HepG2 (cell line): ENCODE measurements around the gene CHEK1. TPM values are rescaled to one million over a fixed set of nuclear protein-coding genes. Genes with fewer than 3 reads are reported as not detected.

Experiments
- ATAD3A ChIP-seq: sonication (generic); formaldehyde crosslinking; IDR thresholded peaks from 2 replicates; pipeline ENCODE4 v1.4.0; 2020; ENCODE audit warnings: missing genetic modification reagents
- EEA1 ChIP-seq: sonication (generic); formaldehyde crosslinking; IDR thresholded peaks from 2 replicates; pipeline ENCODE4 v1.5.1; 2020; ENCODE audit warnings: mild to moderate bottlenecking, missing genetic modification reagents, borderline replicate concordance
- FOXO4 ChIP-seq: sonication (generic); formaldehyde crosslinking; conservative IDR thresholded peaks from 2 replicates; pipeline ENCODE4 v1.8.1; 2023; ENCODE audit warnings: missing genetic modification reagents
- HOXA5 ChIP-seq: sonication (generic); formaldehyde crosslinking; IDR thresholded peaks from 2 replicates; pipeline ENCODE4 v1.4.0; 2020; ENCODE audit warnings: missing genetic modification reagents
- KDM6A ChIP-seq: IDR thresholded peaks from 2 replicates; pipeline ENCODE4 v1.6.1; 2016; ENCODE audit warnings: low read depth
- RCOR2 ChIP-seq: IDR thresholded peaks from 2 replicates; pipeline ENCODE4 v1.6.1; 2016; ENCODE audit warnings: missing biosample characterization, missing genetic modification reagents
- SNAPC5 ChIP-seq: sonication (generic); formaldehyde crosslinking; IDR thresholded peaks from 2 replicates; pipeline ENCODE4 v1.8.1; 2023; ENCODE audit warnings: mild to moderate bottlenecking, missing genetic modification reagents, borderline replicate concordance
- SOX13 ChIP-seq, 3 experiments: fragments of 450-650 bp in 1 of 3; sonication (generic) in 1 of 3; formaldehyde crosslinking in 1 of 3; IDR thresholded peaks in 2 of 3; conservative IDR thresholded peaks in 1 of 3; 2 replicates each; pipeline versions ENCODE4 v1.5.0 to v1.6.1; 2016 to 2020; ENCODE audit warnings: antibody characterized with exemption in 1 of 3, mild to moderate bottlenecking in 1 of 3, missing compliant biosample characterization in 1 of 3, missing genetic modification reagents in 1 of 3, moderate library complexity in 1 of 3
- XRCC5 ChIP-seq: fragments of 200-400 bp; formaldehyde crosslinking; optimal IDR thresholded peaks from 2 replicates; pipeline ENCODE3; 2017; ENCODE audit warnings: mild to moderate bottlenecking, low read length
- ZFP62 ChIP-seq: sonication (generic); formaldehyde crosslinking; IDR thresholded peaks from 2 replicates; pipeline ENCODE4 v1.4.0; 2020; ENCODE audit warnings: missing genetic modification reagents
- ZHX1 ChIP-seq: sonication (generic); formaldehyde crosslinking; IDR thresholded peaks from 2 replicates; pipeline ENCODE4 v1.8.1; 2022; ENCODE audit warnings: low read depth, mild to moderate bottlenecking, missing genetic modification reagents
- ZNF549 ChIP-seq: sonication (generic); formaldehyde crosslinking; IDR thresholded peaks from 2 replicates; pipeline ENCODE4 v1.5.0; 2020; ENCODE audit warnings: missing genetic modification reagents
- ZNF570 ChIP-seq: sonication (generic); formaldehyde crosslinking; IDR thresholded peaks from 2 replicates; pipeline ENCODE4 v1.4.0; 2020; ENCODE audit warnings: mild to moderate bottlenecking, missing genetic modification reagents, borderline replicate concordance
- ZNF639 ChIP-seq: conservative IDR thresholded peaks from 2 replicates; pipeline ENCODE4 v1.6.1; 2018; ENCODE audit warnings: missing genetic modification reagents
- ZNF891 ChIP-seq: sonication (generic); formaldehyde crosslinking; IDR thresholded peaks from 2 replicates; pipeline ENCODE4 v1.5.0; 2020; ENCODE audit warnings: mild to moderate bottlenecking, missing genetic modification reagents
- polyA plus RNA-seq, 8 experiments: library from polyadenylated mRNA; depleted of rRNA in 3 of 8; stranded (reverse) in 7 of 8; unstranded in 1 of 8; fragments of >200 nt; fragmentation: Illumina TruSeq in 4 of 8; extraction: Trizol in 4 of 8; gene quantifications; 2 replicates each; pipeline versions ENCODE4 v1.2.1 to v1.2.3, GENCODE V29; 2011 to 2016; ENCODE audit warnings: low read depth in 4 of 8, missing spikeins in 1 of 8, mixed read lengths in 1 of 8; ENCODE audit not compliant: insufficient read depth in 1 of 8
- total RNA-seq, 5 experiments: library from RNA; depleted of rRNA; stranded (reverse); fragments of >200 nt; fragmentation: Illumina TruSeq; extraction: Trizol; gene quantifications; 2 replicates each; pipeline ENCODE4 v1.2.3, GENCODE V29; 2016; ENCODE audit warnings: low read depth in 1 of 5

The CHEK1 gene
- total and polyA plus RNA-seq, 2 of the 13 experiments (the other 11 are each of a cell fraction or from before 2014, with no cell fraction given): 17.8 to 83.2 TPM

- TF ChIP-seq SOX13 (IDR thresholded peaks at IDR 0.05) (peak; percentile 95), SOX13 (CRISPR knock-in tag; conservative IDR thresholded peaks at IDR 0.05 in 1 of 2, IDR thresholded peaks at IDR 0.05 in 1 of 2) (peak in 1 of 2 experiments; percentile 19; a peak in 1 of 4 replicates), HOXA5 (CRISPR knock-in tag) (no peak; the same call in 1 of the 2 replicates), ZNF570 (no peak; the same call in 1 of the 2 replicates), RCOR2 (CRISPR knock-in tag) (no peak), ZHX1 (CRISPR knock-in tag) (no peak), KDM6A (no peak), ZFP62 (CRISPR knock-in tag) (no peak), ATAD3A (CRISPR knock-in tag) (no peak), XRCC5 (peak; percentile 84), ZNF639 (no peak), FOXO4 (no peak), SNAPC5 (CRISPR knock-in tag) (0 out of 2 replicates have a peak, but pooled peaks have one; percentile 57), ZNF549 (CRISPR knock-in tag) (no peak), EEA1 (no peak), ZNF891 (CRISPR knock-in tag) (no peak)
Measured at GRCh38 chr11:125592305-125593113, 32.5 kb upstream of the CHEK1 start, which contains the start of gene STT3A (continued).
